Upper lobe of left lung (tissue), 6 donors: ENCODE data around the gene ABT1. TPM values are rescaled to one million over a fixed set of nuclear protein-coding genes. Genes with fewer than 3 reads are reported as not detected.

ENCODE experiments used
- ATAC-seq, 2 donors: fragments of 200-7000 bp; cut with Tn5 transposase; one replicate each; pipeline ENCODE4 v1.9.1; 2022; ENCODE audit warnings: mild to moderate bottlenecking in 2 of 2, moderate library complexity in 2 of 2; ENCODE audit not compliant: low FRiP score in 2 of 2
- DNase-seq, 2 donors: peaks; one replicate each; pipeline ENCODE4 v3.0.0-alpha.2; 2019 to 2020
- H3K27ac ChIP-seq, 4 donors: fragments of 200-600 bp; sonication (generic); one replicate each; pipeline ENCODE4 v1.5.1; 2016 to 2019
- H3K27me3 ChIP-seq, 4 donors: fragments of 200-600 bp; sonication (generic); one replicate each; pipeline ENCODE4 v1.5.1; 2017 to 2019
- H3K36me3 ChIP-seq, 4 donors: fragments of 200-600 bp; sonication (generic); one replicate each; pipeline ENCODE4 v1.5.1; 2016 to 2019
- H3K4me1 ChIP-seq, 4 donors: fragments of 200-600 bp; sonication (generic); one replicate each; pipeline ENCODE4 v1.5.1; 2018 to 2019
- H3K4me3 ChIP-seq, 4 donors: fragments of 200-600 bp; sonication (generic); one replicate each; pipeline ENCODE4 v1.5.1; 2017 to 2019; ENCODE audit warnings: mild to moderate bottlenecking in 2 of 4, moderate library complexity in 1 of 4
- H3K9me3 ChIP-seq, 4 donors: fragments of 200-600 bp; sonication (generic); one replicate each; pipeline ENCODE4 v1.5.1; 2018 to 2019
- CTCF ChIP-seq, 6 experiments: fragments of 450-650 bp in 4 of 6; fragments of 200-600 bp in 2 of 6; sonication (generic) in 2 of 6; IDR thresholded peaks; one replicate each; pipeline ENCODE4 v1.5.1; 2016 to 2019; ENCODE audit warnings: antibody characterized with exemption in 6 of 6
- EP300 ChIP-seq, 4 donors: sonication (generic); formaldehyde crosslinking; IDR thresholded peaks; one replicate each; pipeline ENCODE4 v1.5.1; 2017; ENCODE audit warnings: antibody characterized with exemption in 4 of 4, control low read depth in 2 of 4
- POLR2A ChIP-seq, 4 donors: fragments of 450-650 bp; IDR thresholded peaks; one replicate each; pipeline ENCODE4 v1.5.1; 2016 to 2017; ENCODE audit warnings: antibody characterized with exemption in 4 of 4, mild to moderate bottlenecking in 2 of 4
- POLR2AphosphoS5 ChIP-seq, 2 donors: sonication (generic); formaldehyde crosslinking; IDR thresholded peaks; one replicate each; pipeline ENCODE4 v1.5.1; 2017; ENCODE audit warnings: antibody characterized with exemption in 2 of 2
- WGBS, 2 donors: methylation state at CpG; one replicate each; pipeline ENCODE4 v1.1.5; 2017 to 2018; 5-methylcytosine and 5-hydroxymethylcytosine counted together
- total RNA-seq, 6 donors: library from RNA; depleted of rRNA in 4 of 6; stranded (reverse); fragments of >200 nt in 4 of 6; gene quantifications; one replicate each; pipeline versions ENCODE4 v1.1.0 to v1.2.1, GENCODE V29; 2016 to 2021
- donor health status: DM: no; HTN: no; CAD: no; lungs with moderate emphysema.
- donor health status: DM: no; HTN: yes; CAD: no; lungs with severe emphysema.

The ABT1 gene
- total RNA-seq, 6 donors from 2014 or later, result 6.3 to 22.5 (median 15.4) TPM

GRCh38 chr6:26578279-26578678 is 18.5 kb upstream of the ABT1 start:
- H3K9me3 ChIP-seq, result peaks cover 0 to 4% (median 0%) of the 10 kb centered on the region in 4 donors
- no peak overlapping the region for H3K27ac ChIP-seq
- H3K27me3 ChIP-seq, result no peaks in the 10 kb centered on the region
- H3K4me1 ChIP-seq, result peaks cover 0 to 8% (median 6%) of the 10 kb centered on the region in 4 donors
- no peak overlapping the region for H3K4me3 ChIP-seq
- H3K36me3 ChIP-seq, result no peaks in the 10 kb centered on the region
- DNase-seq, result no peak
- WGBS, 2 donors, result 82 to 86% methylated on average over 6 of the region's 6 CpGs
- TF ChIP-seq CTCF (IDR thresholded peaks at IDR 0.05) (no peak), POLR2AphosphoS5 (IDR thresholded peaks at IDR 0.05) (no peak), POLR2A (IDR thresholded peaks at IDR 0.05) (no peak), EP300 (IDR thresholded peaks at IDR 0.05) (no peak)
- ATAC-seq, result no peak

DNA sequence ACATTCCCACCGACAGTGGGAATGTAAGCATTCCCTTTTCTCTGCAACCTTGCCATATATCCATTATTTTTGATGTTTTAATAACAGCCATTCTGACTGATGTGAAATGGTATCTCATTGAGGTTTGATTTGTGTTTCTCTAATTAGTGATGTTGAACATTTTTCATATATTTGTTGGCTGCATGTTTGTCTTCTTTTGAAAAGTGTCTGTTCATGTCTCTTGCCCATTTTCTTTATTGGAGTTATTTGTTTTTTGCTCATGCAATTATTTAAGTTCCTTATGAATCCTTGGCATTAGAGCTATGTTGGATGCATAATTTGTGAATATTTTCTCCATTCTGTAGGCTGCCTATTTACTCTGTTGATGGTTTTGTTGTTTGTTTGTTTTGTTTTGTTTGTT is 18.0 kb upstream of the ABT1 start:
- DNase-seq, result no peak
- TF ChIP-seq POLR2AphosphoS5 (IDR thresholded peaks at IDR 0.05) (no peak), EP300 (IDR thresholded peaks at IDR 0.05) (no peak)
- Histone ChIP-seq H3K4me1 (peaks cover 0 to 8% (median 6%) of the 10 kb centered on the region in 4 donors), H3K27me3 (no peaks in the 10 kb centered on the region), H3K4me3 (no peak overlapping the region), H3K36me3 (no peaks in the 10 kb centered on the region), H3K27ac (no peak overlapping the region), H3K9me3 (peaks cover 0 to 4% (median 0%) of the 10 kb centered on the region in 4 donors)
- 100% methylated on average over 1 of the region's 1 CpG for WGBS, 2 donors
- no peak for ATAC-seq

- 54 to 69% methylated on average over 4 of the region's 4 CpGs for WGBS, 2 donors
- H3K27me3 ChIP-seq, result no peaks in the 10 kb centered on the region
- H3K4me3 ChIP-seq, result no peak overlapping the region
- no peak for ATAC-seq
- DNase-seq, result no peak
- H3K27ac ChIP-seq, result no peak overlapping the region
- TF ChIP-seq POLR2AphosphoS5 (IDR thresholded peaks at IDR 0.05) (no peak), EP300 (IDR thresholded peaks at IDR 0.05) (no peak), CTCF (IDR thresholded peaks at IDR 0.05) (no peak)
- no peaks in the 10 kb centered on the region for H3K36me3 ChIP-seq
- peaks cover 0 to 8% (median 6%) of the 10 kb centered on the region in 4 donors for H3K4me1 ChIP-seq
- H3K9me3 ChIP-seq, result peaks cover 0 to 4% (median 0%) of the 10 kb centered on the region in 4 donors
Observed at GRCh38 chr6:26581164-26581915, 15.4 kb upstream of the ABT1 start.

DNA sequence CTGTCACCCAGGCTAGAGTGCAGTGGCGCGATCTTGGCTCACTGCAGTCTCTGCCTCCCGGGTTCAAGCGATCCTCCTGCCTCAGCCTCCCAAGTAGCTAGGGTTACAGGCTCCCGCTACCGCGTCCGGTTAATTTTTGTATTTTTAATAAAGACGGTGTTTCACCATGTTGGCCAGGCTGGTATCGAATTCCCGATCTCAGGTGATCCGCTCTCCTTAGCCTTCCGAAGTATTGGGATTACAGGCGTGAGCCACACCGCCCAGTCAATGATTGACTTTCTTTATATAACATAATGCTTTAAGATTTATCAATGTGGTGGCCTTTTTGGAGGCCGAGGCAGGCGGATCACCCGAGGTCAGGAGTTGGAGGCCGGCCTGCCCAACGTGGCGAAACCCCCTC is 7.8 kb upstream of the ABT1 start:
- ATAC-seq, result no peak
- TF ChIP-seq EP300 (IDR thresholded peaks at IDR 0.05) (no peak), POLR2AphosphoS5 (IDR thresholded peaks at IDR 0.05) (no peak), CTCF (IDR thresholded peaks at IDR 0.05) (no peak), POLR2A (IDR thresholded peaks at IDR 0.05) (no peak)
- Histone ChIP-seq H3K4me1 (no peaks in the 10 kb centered on the region), H3K9me3 (no peaks in the 10 kb centered on the region), H3K4me3 (no peak overlapping the region), H3K27me3 (peaks cover 0 to 8% (median 0%) of the 10 kb centered on the region in 4 donors), H3K36me3 (no peaks in the 10 kb centered on the region), H3K27ac (no peak overlapping the region)
- no peak for DNase-seq
- 92 to 93% methylated on average over 21 of the region's 21 CpGs for WGBS, 2 donors

GRCh38 chr6:26592649-26593048 is 4.1 kb upstream of the ABT1 start:
- H3K27me3 ChIP-seq, result peaks cover 0 to 14% (median 0%) of the 10 kb centered on the region in 4 donors
- 46 to 64% methylated on average over 4 of the region's 4 CpGs for WGBS, 2 donors

More at GRCh38 chr6:26592649-26593048, 4.1 kb upstream of the ABT1 start:
- no peak overlapping the region for H3K4me3 ChIP-seq
- H3K4me1 ChIP-seq, result peaks cover 6 to 25% (median 11%) of the 10 kb centered on the region in 4 donors
- H3K27ac ChIP-seq, result no peak overlapping the region
- no peaks in the 10 kb centered on the region for H3K9me3 ChIP-seq
- ATAC-seq, result no peak
- TF ChIP-seq CTCF (IDR thresholded peaks at IDR 0.05), result no peak
- TF ChIP-seq POLR2AphosphoS5 (IDR thresholded peaks at IDR 0.05), result no peak
- no peak for TF ChIP-seq POLR2A (IDR thresholded peaks at IDR 0.05)
- no peak for TF ChIP-seq EP300 (IDR thresholded peaks at IDR 0.05)
- H3K36me3 ChIP-seq, result no peaks in the 10 kb centered on the region
- DNase-seq, result no peak
